ENCODE results near the gene FN3KRP.
"Not testable (repeated sequence)": the region's sequence is repeated elsewhere in the genome, so short reads cannot be mapped to it uniquely, and the experiment has no call there.

FN3KRP gene

GRCh38 chr17:82774456-82774855 lies 58.0 kb downstream of the FN3KRP start:
- not testable (repeated sequence) for H3K4me1 ChIP-seq (ENCODE audit: control insufficient read depth, insufficient read depth, low read length, unreplicated experiment); H3K27me3 ChIP-seq (ENCODE audit: insufficient read depth, low read length); H3K4me3 ChIP-seq (ENCODE audit: low read depth, low read length); H3K27ac ChIP-seq (ENCODE audit: low read depth, low read length); H3K79me2 ChIP-seq (ENCODE audit: control insufficient read depth, insufficient read depth, low read length, unreplicated experiment); H3K36me3 ChIP-seq (ENCODE audit: insufficient read depth, low read length); H2AFZ ChIP-seq (ENCODE audit: low read length, unreplicated experiment)

- Histone ChIP-seq H3K27me3 (ENCODE audit: insufficient read depth, low read length) (no peaks in the 10 kb centered on the region), H3K79me2 (ENCODE audit: control insufficient read depth, insufficient read depth, low read length, unreplicated experiment) (no peaks in the 10 kb centered on the region), H2AFZ (ENCODE audit: low read length, unreplicated experiment) (peak overlapping the region; percentile 14), H3K36me3 (ENCODE audit: insufficient read depth, low read length) (no peaks in the 10 kb centered on the region), H3K4me1 (ENCODE audit: control insufficient read depth, insufficient read depth, low read length, unreplicated experiment) (peaks cover 3% of the 10 kb centered on the region), H3K27ac (ENCODE audit: low read depth, low read length) (no peak overlapping the region), H3K4me3 (ENCODE audit: low read depth, low read length) (no peak overlapping the region)
Observed at GRCh38 chr17:82775001-82775823, 58.7 kb downstream of the FN3KRP start.

GRCh38 chr17:82776454-82776853 lies 59.9 kb downstream of the FN3KRP start:
- Histone ChIP-seq H3K4me3 (ENCODE audit: low read depth, low read length) (no peak overlapping the region), H3K27ac (ENCODE audit: low read depth, low read length) (no peak overlapping the region), H3K79me2 (ENCODE audit: control insufficient read depth, insufficient read depth, low read length, unreplicated experiment) (no peaks in the 10 kb centered on the region), H3K27me3 (ENCODE audit: insufficient read depth, low read length) (no peaks in the 10 kb centered on the region), H3K36me3 (ENCODE audit: insufficient read depth, low read length) (no peaks in the 10 kb centered on the region), H2AFZ (ENCODE audit: low read length, unreplicated experiment) (no peak overlapping the region), H3K4me1 (ENCODE audit: control insufficient read depth, insufficient read depth, low read length, unreplicated experiment) (peaks cover 3% of the 10 kb centered on the region)
